ENCODE measurements around the gene VTCN1.

GRCh38 chr1:117178756-117179155 lies 32.0 kb downstream of the VTCN1 start:
- TF ChIP-seq CTCF (conservative IDR thresholded peaks at IDR 0.05; ENCODE audit: low read length): no peak
- no peak for TF ChIP-seq EZH2phosphoT487 (IDR thresholded peaks at IDR 0.05; ENCODE audit: borderline replicate concordance, low read depth, low read length)
